Spleen (tissue), 11 donors: ENCODE results near the gene KCNAB3. TPM values are rescaled to one million over a fixed set of nuclear protein-coding genes. Genes with fewer than 3 reads are reported as not detected.

Experiments used
- DNase-seq: peaks from one replicate; pipeline ENCODE4 v3.0.0-alpha.2; 2020
- H3K27ac ChIP-seq, 8 donors: fragments of 200-600 bp; sonication (generic) in 7 of 8; 1 replicate in 4 of 8; 2 replicates in 4 of 8; pipeline versions ENCODE4 v1.5.0 to v1.8.0; 2016 to 2021; ENCODE audit warnings: inconsistent platforms in 4 of 8, mild to moderate bottlenecking in 4 of 8, moderate library complexity in 1 of 8
- H3K27me3 ChIP-seq, 7 donors: fragments of 200-600 bp; sonication (generic) in 6 of 7; replicated peaks in 1 of 7; 1 replicate in 4 of 7; 2 replicates in 3 of 7; pipeline versions ENCODE4 v1.5.0 to v1.8.0; 2016 to 2021; ENCODE audit warnings: inconsistent platforms in 3 of 7, mild to moderate bottlenecking in 1 of 7
- H3K36me3 ChIP-seq, 6 donors: fragments of 200-600 bp; sonication (generic) in 5 of 6; 1 replicate in 4 of 6; 2 replicates in 2 of 6; pipeline versions ENCODE4 v1.5.0 to v1.8.0; 2016 to 2021; ENCODE audit warnings: inconsistent platforms in 2 of 6
- H3K4me1 ChIP-seq, 6 donors: fragments of 200-600 bp; sonication (generic) in 5 of 6; 1 replicate in 3 of 6; 2 replicates in 3 of 6; pipeline versions ENCODE4 v1.5.0 to v1.8.0; 2016 to 2021; ENCODE audit warnings: inconsistent platforms in 3 of 6
- H3K4me3 ChIP-seq, 8 donors: fragments of 200-600 bp; sonication (generic) in 7 of 8; 1 replicate in 4 of 8; 2 replicates in 4 of 8; pipeline versions ENCODE4 v1.5.0 to v1.8.0; 2016 to 2021; ENCODE audit warnings: inconsistent platforms in 4 of 8, mild to moderate bottlenecking in 4 of 8, moderate library complexity in 2 of 8
- H3K9me3 ChIP-seq, 8 donors: fragments of 200-600 bp; sonication (generic) in 7 of 8; 1 replicate in 4 of 8; 2 replicates in 4 of 8; pipeline versions ENCODE4 v1.5.0 to v1.8.0; 2016 to 2021; ENCODE audit warnings: inconsistent platforms in 4 of 8
- CTCF ChIP-seq, 11 experiments: fragments of 200-600 bp in 7 of 11; fragments of 450-650 bp in 4 of 11; sonication (generic) in 4 of 11; IDR thresholded peaks in 8 of 11; conservative IDR thresholded peaks in 3 of 11; 1 replicate in 7 of 11; 2 replicates in 4 of 11; pipeline versions ENCODE4 v1.4.0 to v1.8.0; 2016 to 2021; ENCODE audit warnings: antibody characterized with exemption in 11 of 11, inconsistent platforms in 4 of 11, mild to moderate bottlenecking in 1 of 11
- POLR2A ChIP-seq, 3 donors: fragments of 450-650 bp; IDR thresholded peaks; one replicate each; pipeline ENCODE4 v1.5.1; 2017; ENCODE audit warnings: antibody characterized with exemption in 3 of 3, mild to moderate bottlenecking in 1 of 3
- POLR2AphosphoS5 ChIP-seq, 3 donors: sonication (generic); formaldehyde crosslinking; IDR thresholded peaks; one replicate each; pipeline ENCODE4 v1.5.1; 2017; ENCODE audit warnings: antibody characterized with exemption in 3 of 3
- WGBS, 5 donors: extraction: QIAGEN DNeasy Blood & Tissue Kit in 3 of 5; methylation state at CpG; one replicate each; pipeline versions ENCODE4 v1.1.5 to v1.1.7; 2013 to 2018; 5-methylcytosine and 5-hydroxymethylcytosine counted together
- intact Hi-C: fragments of 100-400 bp; cut with DNase I; formaldehyde crosslinking; loops from one replicate; pipeline ENCODE4 v1.15.0; 2023; ENCODE audit warnings: low total_unique reads
- polyA plus RNA-seq, 3 donors: library from polyadenylated mRNA; stranded (reverse); fragments of 200-250 nt; gene quantifications; one replicate each; pipeline ENCODE4 v1.2.1, GENCODE V29; 2013
- total RNA-seq, 7 donors: library from RNA; depleted of rRNA in 3 of 7; stranded (reverse); fragments of >200 nt in 3 of 7; fragmentation: NEBNext Ultra II Directional in 4 of 7; extraction: Animal tissue kit (Norgen Biotek cat#: 25700) in 4 of 7; gene quantifications; one replicate each; pipeline versions ENCODE4 v1.1.0 to v1.2.1, GENCODE V29; 2016 to 2021
- donor health status: healthy with polysubstance abuse.
- donor health status: DM: no; HTN: no; CAD: no; lungs with moderate emphysema.
- donor health status: DM: no; HTN: no; CAD: no.
- donor health status: Bipolar disorder and iron deficiency.
- donor health status: healthy.
- donor health status: DM: no; HTN: no; CAD: no.
- donor health status: DM: yes; HTN: yes; CAD: no.

Gene KCNAB3
- total and polyA plus RNA-seq, 10 donors: 1.1 to 6.3 (median 3.6) TPM

- H3K4me1 ChIP-seq: no peaks in the 10 kb centered on the region
- intact Hi-C loops: no loop called here
- WGBS, 5 donors: 96 to 98% (median 97%) methylated on average over 6 of the region's 6 CpGs
- H3K36me3 ChIP-seq: peaks cover 4 to 97% (median 75%) of the 10 kb centered on the region in 6 donors
- H3K9me3 ChIP-seq: no peaks in the 10 kb centered on the region
- no peak for TF ChIP-seq POLR2A (IDR thresholded peaks at IDR 0.05)
- no peak for TF ChIP-seq CTCF (IDR thresholded peaks at IDR 0.05 in 8 of 11, conservative IDR thresholded peaks at IDR 0.05 in 3 of 11)
- no peak for TF ChIP-seq POLR2AphosphoS5 (IDR thresholded peaks at IDR 0.05)
- H3K27me3 ChIP-seq: no peaks in the 10 kb centered on the region
- DNase-seq: no peak
- no peak overlapping the region for H3K27ac ChIP-seq
- H3K4me3 ChIP-seq: no peak overlapping the region
These were observed 11.1 kb upstream of the KCNAB3 start for GRCh38 chr17:7940743-7941142.

GRCh38 chr17:7940034-7940433 lies 10.4 kb upstream of the KCNAB3 start:
- Histone ChIP-seq H3K27me3 (no peaks in the 10 kb centered on the region), H3K27ac (no peak overlapping the region), H3K4me1 (no peaks in the 10 kb centered on the region), H3K36me3 (peaks cover 4 to 97% (median 71%) of the 10 kb centered on the region in 6 donors), H3K4me3 (no peak overlapping the region), H3K9me3 (no peaks in the 10 kb centered on the region)
- WGBS, 5 donors: 92 to 99% (median 95%) methylated on average over 4 of the region's 4 CpGs
- no peak for DNase-seq
- TF ChIP-seq POLR2A (IDR thresholded peaks at IDR 0.05) (no peak), POLR2AphosphoS5 (IDR thresholded peaks at IDR 0.05) (no peak), CTCF (IDR thresholded peaks at IDR 0.05 in 8 of 11, conservative IDR thresholded peaks at IDR 0.05 in 3 of 11) (no peak)
- intact Hi-C loops: no loop called here

- Histone ChIP-seq H3K4me1 (peaks cover 10 to 35% (median 24%) of the 10 kb centered on the region in 6 donors), H3K36me3 (peaks cover 0 to 69% (median 38%) of the 10 kb centered on the region in 6 donors), H3K4me3 (no peak overlapping the region), H3K9me3 (no peaks in the 10 kb centered on the region), H3K27me3 (no peaks in the 10 kb centered on the region), H3K27ac (no peak overlapping the region)
- intact Hi-C loops: no loop called here
- no peak for DNase-seq
- TF ChIP-seq POLR2AphosphoS5 (IDR thresholded peaks at IDR 0.05): no peak
- no peak for TF ChIP-seq POLR2A (IDR thresholded peaks at IDR 0.05)
- no peak for TF ChIP-seq CTCF (IDR thresholded peaks at IDR 0.05 in 8 of 11, conservative IDR thresholded peaks at IDR 0.05 in 3 of 11)
These were observed 6.2 kb upstream of the KCNAB3 start for GRCh38 chr17:7935859-7936258.

- peaks cover 11 to 55% (median 36%) of the 10 kb centered on the region in 6 donors for H3K4me1 ChIP-seq
- DNase-seq: no peak
- no peak for TF ChIP-seq POLR2A (IDR thresholded peaks at IDR 0.05)
- no peaks in the 10 kb centered on the region for H3K9me3 ChIP-seq
- peak overlapping the region; percentile 67 to 93 (median 78) for H3K4me3 ChIP-seq
- peaks cover 0 to 69% (median 19%) of the 10 kb centered on the region in 6 donors for H3K36me3 ChIP-seq
- intact Hi-C loops: no loop called here
- H3K27me3 ChIP-seq: no peaks in the 10 kb centered on the region
- 10 to 25% (median 16%) methylated on average over 16 of the region's 16 CpGs for WGBS, 5 donors
- H3K27ac ChIP-seq: peak overlapping the region in 5 of 8 donors; percentile 86 to 96 (median 94)
These were observed 3.3 kb upstream of the KCNAB3 start for GRCh38 chr17:7932949-7933348.

GRCh38 chr17:7932483-7932891 lies 2.8 kb upstream of the KCNAB3 start:
- H3K4me1 ChIP-seq: peaks cover 11 to 55% (median 36%) of the 10 kb centered on the region in 6 donors
- DNase-seq: peak; percentile 84
- peak overlapping the region; percentile 60 to 96 (median 90) for H3K27ac ChIP-seq
- WGBS, 5 donors: 0 to 1% (median 0%) methylated on average over 16 to 17 of the region's 17 CpGs
- TF ChIP-seq POLR2A (IDR thresholded peaks at IDR 0.05) (no peak), CTCF (IDR thresholded peaks at IDR 0.05 in 8 of 11, conservative IDR thresholded peaks at IDR 0.05 in 3 of 11) (no peak), POLR2AphosphoS5 (IDR thresholded peaks at IDR 0.05) (no peak)
- intact Hi-C loops: no loop called here
- H3K36me3 ChIP-seq: peaks cover 0 to 69% (median 19%) of the 10 kb centered on the region in 6 donors
- peak overlapping the region; percentile 67 to 93 (median 78) for H3K4me3 ChIP-seq
- H3K9me3 ChIP-seq: no peaks in the 10 kb centered on the region
- no peaks in the 10 kb centered on the region for H3K27me3 ChIP-seq
